PC-3 (cell line): Measurements from ENCODE around the gene SH3GL3.

Source experiments
- CTCF ChIP-seq: fragments of 300-600 bp; sonication (generic); conservative IDR thresholded peaks from 2 replicates; pipeline ENCODE4 v1.5.1; 2017; ENCODE audit warnings: antibody characterized with exemption, low read depth, mild to moderate bottlenecking, low read length
- EZH2 ChIP-seq: fragments of 300-600 bp; sonication (generic); IDR thresholded peaks from one replicate; pipeline ENCODE4 v1.6.1; 2017; ENCODE audit warnings: antibody characterized with exemption, mild to moderate bottlenecking, low read length; ENCODE audit not compliant: unreplicated experiment
- EZH2phosphoT487 ChIP-seq: fragments of 300-600 bp; sonication (generic); IDR thresholded peaks from 2 replicates; pipeline ENCODE4 v1.6.1; 2018; ENCODE audit warnings: mild to moderate bottlenecking, antibody characterized with exemption, low read length, borderline replicate concordance

- TF ChIP-seq CTCF, result no peak
- TF ChIP-seq EZH2phosphoT487, result no peak
- no peak for TF ChIP-seq EZH2
Measured at GRCh38 chr15:83546512-83546888, 99.4 kb downstream of the SH3GL3 start.
